Motor neuron (in vitro differentiated cells): Measurements from ENCODE around the gene SLC34A1. TPM values are rescaled to one million over a fixed set of nuclear protein-coding genes. Genes with fewer than 3 reads are reported as not detected.
"Not testable (repeated sequence)": the region's sequence is repeated elsewhere in the genome, so short reads cannot be mapped to it uniquely, and the experiment has no call there.

Experiments
- ATAC-seq, 8 experiments: fragments of 200-7000 bp; cut with Tn5 transposase; replicated peaks in 6 of 8; 2 replicates each; pipeline ENCODE4 v1.8.0; 2021; ENCODE audit warnings: mild to moderate bottlenecking in 8 of 8, moderate library complexity in 8 of 8
- H3K27ac ChIP-seq, 2 donors: fragments of 250-450 bp; sonication (Bioruptor Pico); 2 replicates each; pipeline ENCODE4 v1.9.0; 2021; ENCODE audit warnings: antibody characterized with exemption in 2 of 2, mild to moderate bottlenecking in 2 of 2, moderate library complexity in 1 of 2
- H3K4me1 ChIP-seq, 2 donors: fragments of 250-450 bp; sonication (Bioruptor Pico); replicated peaks in 1 of 2; 2 replicates each; pipeline ENCODE4 v1.6.1; 2021; ENCODE audit warnings: antibody characterized with exemption in 2 of 2, mild to moderate bottlenecking in 2 of 2, moderate library complexity in 1 of 2
- H3K4me3 ChIP-seq, 5 donors: fragments of 250-450 bp; sonication (Bioruptor Pico); 2 replicates each; pipeline ENCODE4 v1.9.0; 2021; ENCODE audit warnings: antibody characterized with exemption in 5 of 5, mild to moderate bottlenecking in 5 of 5, moderate library complexity in 4 of 5
- WGBS, 10 experiments: fragments of 450-650 bp; shearing (Covaris generic); methylation state at CpG; one replicate each; pipeline ENCODE4 v1.0.0; 2022; 5-methylcytosine and 5-hydroxymethylcytosine counted together
- in situ Hi-C, 9 experiments: fragments of 400-800 bp; cut with MboI; loops; one replicate each; pipeline ENCODE4 v1.15.0; 2021; ENCODE audit warnings: low sequenced_read_pairs in 9 of 9, low pct_unique_long_range_greater_than_20kb in 2 of 9; ENCODE audit not compliant: unreplicated experiment in 9 of 9
- total RNA-seq, 8 experiments: library from RNA; unstranded; fragments of 300-600 nt; gene quantifications; 2 replicates each; pipeline versions ENCODE4 v1.2.3 to v1.2.4, GENCODE V29; 2022

Gene SLC34A1, protein sequence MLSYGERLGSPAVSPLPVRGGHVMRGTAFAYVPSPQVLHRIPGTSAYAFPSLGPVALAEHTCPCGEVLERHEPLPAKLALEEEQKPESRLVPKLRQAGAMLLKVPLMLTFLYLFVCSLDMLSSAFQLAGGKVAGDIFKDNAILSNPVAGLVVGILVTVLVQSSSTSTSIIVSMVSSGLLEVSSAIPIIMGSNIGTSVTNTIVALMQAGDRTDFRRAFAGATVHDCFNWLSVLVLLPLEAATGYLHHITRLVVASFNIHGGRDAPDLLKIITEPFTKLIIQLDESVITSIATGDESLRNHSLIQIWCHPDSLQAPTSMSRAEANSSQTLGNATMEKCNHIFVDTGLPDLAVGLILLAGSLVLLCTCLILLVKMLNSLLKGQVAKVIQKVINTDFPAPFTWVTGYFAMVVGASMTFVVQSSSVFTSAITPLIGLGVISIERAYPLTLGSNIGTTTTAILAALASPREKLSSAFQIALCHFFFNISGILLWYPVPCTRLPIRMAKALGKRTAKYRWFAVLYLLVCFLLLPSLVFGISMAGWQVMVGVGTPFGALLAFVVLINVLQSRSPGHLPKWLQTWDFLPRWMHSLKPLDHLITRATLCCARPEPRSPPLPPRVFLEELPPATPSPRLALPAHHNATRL
- under 1 TPM in 6 of 8 experiments, not detected in 2; 0.05 to 0.94 (median 0.42) TPM for total RNA-seq

DNA sequence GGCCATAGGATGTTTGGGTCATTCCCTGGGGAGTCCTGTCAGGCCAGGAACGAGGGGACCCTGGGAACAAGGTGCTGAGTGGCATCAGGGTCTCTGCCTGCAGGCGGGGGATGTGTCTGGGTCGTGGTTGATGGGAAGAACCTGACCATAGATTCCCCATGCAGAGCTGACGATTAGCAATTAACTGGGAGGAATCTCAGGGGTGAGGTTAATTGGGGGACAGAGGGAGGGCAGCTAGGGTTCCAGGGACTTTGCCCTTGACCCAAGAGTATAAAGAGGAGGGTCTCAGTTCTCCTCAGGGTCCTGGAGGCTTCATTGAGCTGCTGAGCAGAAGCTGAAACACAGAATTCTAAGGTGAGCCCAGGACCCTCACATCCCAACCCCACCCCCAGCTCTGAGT, at the start of gene SLC34A1:
TSS of gene SLC34A1 (plus strand) at position 301 of the 400 bp plus-strand sequence. CDS start 1,308 bp downstream, outside the sequence.
- WGBS, 10 experiments = 0 to 71% (median 23%) methylated on average over 1 to 3 of the region's 4 CpGs; no CpG with 5 or more reads in 5 of the 10 experiments
- Histone ChIP-seq H3K4me1 (no peaks in the 10 kb centered on the region), H3K4me3 (no peak within 1 kb of the TSS), H3K27ac (no peak within 1 kb of the TSS)
- in situ Hi-C loops = loop anchor here in 2 of 9 experiments (25.0 kb wide), 2 partner anchors 103 to 128 kb away; partner anchors contain the start of genes DDX41 (in 1 of the 2), DOK3 (in 1 of the 2) and PDLIM7 (in 1 of the 2)
- no peak for ATAC-seq

DNA sequence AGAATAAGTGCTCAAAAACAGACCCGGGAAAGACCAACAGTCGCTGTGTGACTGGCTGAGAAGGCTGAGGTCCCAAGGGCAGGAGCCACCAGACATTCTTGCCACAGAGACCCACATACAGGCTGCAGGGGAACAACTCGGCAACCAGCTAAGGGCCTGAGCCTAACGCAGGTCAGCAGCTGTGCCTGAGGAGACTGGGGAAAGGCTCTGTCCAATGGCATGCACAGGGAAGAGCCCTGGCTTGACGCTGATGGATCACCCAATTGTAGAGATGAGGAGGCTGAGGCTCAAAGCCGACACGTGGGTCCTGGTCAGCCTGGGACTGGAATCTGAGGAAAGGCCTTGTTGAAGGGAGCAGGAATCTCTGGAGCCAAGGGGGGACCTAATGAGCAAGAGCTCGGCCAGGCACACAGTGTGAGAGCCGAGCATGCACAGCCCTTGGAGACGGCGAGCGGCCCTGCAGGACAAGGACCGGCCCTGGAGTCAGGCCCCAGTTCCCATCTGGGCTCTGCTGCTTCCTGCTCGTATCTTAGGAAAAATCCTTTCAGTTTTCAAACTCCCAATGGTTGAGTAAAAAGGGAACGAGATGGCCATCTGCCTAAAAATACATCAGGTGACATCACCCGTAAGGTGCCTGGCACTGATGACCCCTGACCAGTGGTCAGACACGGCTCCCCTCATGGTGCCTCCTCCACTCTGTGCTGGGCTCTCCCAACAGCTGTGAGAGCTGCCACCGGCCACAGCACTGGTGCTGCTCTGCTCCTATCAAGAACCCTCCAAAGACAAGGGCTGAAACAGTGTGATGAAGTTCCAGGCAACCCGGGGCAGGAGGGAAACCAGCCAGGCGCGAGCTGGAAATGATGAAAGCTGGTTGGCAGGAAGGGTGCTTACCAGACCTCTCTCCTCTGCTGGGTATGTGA, 49.2 kb upstream of the SLC34A1 start:
- peak in 5 of 8 experiments; percentile 18 to 65 (median 59) for ATAC-seq
- Histone ChIP-seq H3K27ac (peak overlapping the region; percentile 29 to 74), H3K4me3 (no peak overlapping the region), H3K4me1 (no peaks in the 10 kb centered on the region)
- WGBS, 10 experiments = 20 to 89% (median 72%) methylated on average over 1 to 6 of the region's 21 CpGs; no CpG with 5 or more reads in 4 of the 10 experiments
- in situ Hi-C loops = no loop called here

DNA sequence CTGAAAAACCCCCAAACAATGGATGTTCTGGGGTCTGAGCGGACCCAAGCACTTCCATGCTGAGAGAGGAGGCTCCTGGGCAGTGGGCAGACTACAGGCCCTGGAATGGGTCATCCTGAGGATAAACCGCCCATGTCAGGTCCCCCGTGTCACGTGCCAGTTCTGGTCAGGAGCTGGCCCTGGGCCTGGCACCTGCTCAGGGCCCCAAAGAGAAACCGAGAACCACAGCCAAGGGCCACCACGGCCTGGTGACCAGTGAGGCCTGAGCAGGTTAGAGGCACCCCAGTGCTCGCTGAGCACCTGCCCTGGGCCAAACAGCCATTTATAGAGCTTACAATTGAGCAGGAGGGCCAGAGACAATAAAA, 48.6 kb upstream of the SLC34A1 start:
- 83 to 100% (median 100%) methylated on average over 1 to 2 of the region's 7 CpGs; no CpG with 5 or more reads in 7 of the 10 experiments for WGBS, 10 experiments
- no peak overlapping the region for H3K27ac ChIP-seq
- no peaks in the 10 kb centered on the region for H3K4me1 ChIP-seq
- no peak for ATAC-seq
- in situ Hi-C loops = no loop called here
- no peak overlapping the region for H3K4me3 ChIP-seq

DNA sequence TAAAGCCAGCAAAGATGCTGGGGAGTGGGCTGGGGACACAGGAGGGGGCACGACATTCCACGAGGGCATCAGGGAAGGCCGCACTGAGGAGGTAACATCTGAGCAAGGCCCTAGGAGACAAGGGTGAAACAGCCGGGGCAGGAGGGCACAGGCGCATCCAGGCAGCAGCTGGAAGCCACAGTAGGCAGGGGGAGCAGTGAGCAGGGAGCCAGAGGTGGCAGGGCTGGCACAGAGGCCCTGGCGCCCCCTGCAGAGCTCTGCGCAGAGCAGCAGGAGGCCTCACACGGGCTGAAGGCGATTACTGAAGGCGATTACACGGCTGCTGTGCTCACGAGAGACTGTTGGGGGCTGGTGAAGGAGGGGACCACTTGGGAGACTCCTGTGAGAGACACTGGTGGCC, 48.1 kb upstream of the SLC34A1 start:
- in situ Hi-C loops = no loop called here
- Histone ChIP-seq H3K4me3 (no peak overlapping the region), H3K27ac (no peak overlapping the region), H3K4me1 (no peaks in the 10 kb centered on the region)
- peak in 2 of 8 experiments; percentile 13 to 82 for ATAC-seq
- 60 to 72% (median 71%) methylated on average over 2 to 3 of the region's 12 CpGs; no CpG with 5 or more reads in 7 of the 10 experiments for WGBS, 10 experiments

DNA sequence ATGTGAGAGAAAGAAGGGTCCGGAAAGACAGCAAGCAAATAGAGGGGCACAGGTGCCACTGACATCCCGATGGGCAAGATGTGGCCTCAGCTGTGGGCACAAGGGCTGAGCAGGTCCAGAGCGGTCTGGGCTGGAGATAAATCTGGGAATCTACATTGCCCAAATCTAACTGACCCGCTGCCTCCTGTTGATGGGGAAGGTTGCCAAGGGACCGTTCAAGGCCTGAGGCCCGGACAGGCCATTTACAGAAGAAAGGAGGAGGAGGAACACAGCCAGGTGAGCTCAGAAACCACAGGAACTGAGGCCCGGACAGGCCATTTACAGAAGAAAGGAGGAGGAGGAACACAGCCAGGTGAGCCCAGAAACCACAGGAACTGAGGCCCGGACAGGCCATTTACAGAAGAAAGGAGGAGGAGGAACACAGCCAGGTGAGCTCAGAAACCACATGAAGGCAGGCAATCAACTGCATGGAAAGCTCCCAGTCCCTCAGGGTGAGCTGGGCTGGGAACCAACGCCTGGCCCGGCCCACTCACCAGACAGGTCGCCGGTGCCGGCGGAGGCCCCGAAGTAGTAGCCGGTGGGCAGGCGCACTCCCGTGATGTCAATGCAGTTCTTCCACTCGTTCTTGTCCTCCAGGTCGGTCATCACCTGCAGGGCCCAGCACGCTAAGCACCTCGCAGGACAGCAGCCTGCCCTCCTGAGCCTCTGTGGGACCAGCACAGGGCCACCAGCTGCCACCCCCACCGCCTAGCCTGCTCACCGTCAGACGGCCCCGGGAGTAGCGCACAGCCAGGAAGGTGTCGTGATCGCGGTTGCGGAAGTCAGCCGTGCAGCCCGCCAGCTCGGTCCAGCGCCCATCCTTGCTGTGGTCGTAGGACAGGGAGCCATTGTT, 47.4 kb upstream of the SLC34A1 start:
- Histone ChIP-seq H3K27ac (no peak overlapping the region), H3K4me3 (no peak overlapping the region), H3K4me1 (no peaks in the 10 kb centered on the region)
- WGBS, 10 experiments = 83 to 100% (median 97%) methylated on average over 1 to 7 of the region's 36 CpGs; no CpG with 5 or more reads in 3 of the 10 experiments
- in situ Hi-C loops = no loop called here
- no peak for ATAC-seq

DNA sequence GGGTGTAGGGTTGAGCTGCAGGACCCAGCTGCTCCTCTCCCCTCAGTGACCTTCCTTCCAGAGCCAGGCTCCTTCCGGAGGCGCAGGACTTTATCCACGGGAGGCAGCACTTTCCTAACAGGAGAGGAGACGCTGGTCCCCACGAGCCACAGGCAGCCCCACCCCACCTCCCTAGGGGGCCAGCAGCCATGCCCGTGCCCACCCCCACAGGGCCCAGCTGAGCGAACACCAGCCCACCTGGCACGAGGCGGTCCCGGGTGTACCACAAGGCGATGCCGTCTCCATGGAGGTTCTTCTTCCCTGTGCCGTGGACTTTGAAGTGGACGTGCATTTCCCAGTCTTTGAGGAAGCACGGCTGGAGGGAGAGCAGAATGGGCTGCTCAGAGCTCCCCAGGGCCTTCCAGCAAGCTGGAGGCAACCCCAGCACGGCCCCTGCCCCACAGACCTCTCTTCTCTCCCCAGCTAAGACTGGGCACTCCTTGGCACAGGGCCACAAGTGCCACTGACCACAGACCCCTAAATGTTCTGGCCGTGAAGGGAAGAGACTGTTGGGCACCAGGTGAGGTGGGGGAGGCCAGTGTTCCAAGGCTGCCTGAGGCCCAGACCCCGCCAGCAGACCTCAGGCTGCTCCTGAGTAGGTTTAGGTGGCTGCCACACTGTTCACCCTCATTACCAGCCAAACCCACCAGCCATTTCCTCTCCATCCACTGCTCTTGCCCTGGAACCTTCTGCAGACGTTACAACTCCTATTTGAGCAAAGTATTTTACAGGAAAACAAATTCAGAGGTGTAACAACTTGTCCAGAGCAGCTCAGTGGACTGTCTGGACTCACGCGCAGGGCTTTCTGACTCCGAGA, 45.8 kb upstream of the SLC34A1 start:
- H3K4me1 ChIP-seq = no peaks in the 10 kb centered on the region
- H3K27ac ChIP-seq = no peak overlapping the region
- no peak overlapping the region for H3K4me3 ChIP-seq
- no peak for ATAC-seq
- in situ Hi-C loops = no loop called here
- WGBS, 10 experiments = 20 to 100% (median 98%) methylated on average over 1 to 5 of the region's 22 CpGs; no CpG with 5 or more reads in 4 of the 10 experiments

DNA sequence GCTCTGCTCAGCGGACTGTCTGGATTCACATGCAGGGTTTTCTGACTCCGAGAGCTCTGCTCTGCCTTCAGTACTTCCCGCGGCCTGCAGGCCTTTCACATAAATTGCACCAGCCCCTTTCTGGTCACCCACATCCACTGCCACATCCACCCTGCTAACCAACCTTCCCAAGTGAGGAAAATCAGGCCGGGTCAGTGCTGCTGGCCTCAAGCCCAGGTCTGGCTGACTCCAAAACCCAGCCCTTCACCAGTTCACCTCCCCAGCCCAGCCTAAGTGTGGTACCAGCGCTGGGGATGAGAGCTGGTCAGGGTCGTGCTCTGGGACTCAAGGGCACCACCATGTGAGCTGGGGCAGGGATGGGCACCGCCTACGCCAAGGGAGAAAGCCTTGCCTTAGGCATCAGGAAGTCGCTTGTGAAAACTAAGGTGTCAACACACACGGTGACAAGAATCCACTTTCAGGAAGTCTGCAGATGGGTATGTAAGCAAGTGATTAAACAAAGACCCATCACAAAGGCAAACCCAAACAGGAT, 45.1 kb upstream of the SLC34A1 start:
- no peak overlapping the region for H3K4me3 ChIP-seq
- no peak overlapping the region for H3K27ac ChIP-seq
- WGBS, 10 experiments = 80 to 100% (median 86%) methylated on average over 1 to 6 of the region's 11 CpGs; no CpG with 5 or more reads in 4 of the 10 experiments
- H3K4me1 ChIP-seq = no peaks in the 10 kb centered on the region
- in situ Hi-C loops = no loop called here
- ATAC-seq = no peak

DNA sequence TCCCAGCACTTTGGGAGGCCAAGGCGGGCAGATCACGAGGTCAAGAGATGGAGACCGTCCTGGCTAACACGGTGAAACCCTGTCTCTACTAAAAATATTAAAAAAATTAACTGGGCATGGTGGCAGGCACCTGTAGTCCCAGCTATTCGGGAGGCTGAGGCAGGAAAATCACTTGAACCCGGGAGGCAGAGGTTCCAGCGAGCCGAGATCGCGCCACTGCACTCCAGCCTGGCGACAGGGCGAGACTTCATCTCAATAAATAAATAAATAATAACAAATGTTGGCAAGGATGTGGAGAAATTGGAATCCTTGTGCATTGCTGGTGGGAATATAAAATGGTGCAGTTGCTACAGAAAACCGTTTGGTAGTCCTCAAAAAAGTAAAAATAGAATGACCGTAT, 41.2 kb upstream of the SLC34A1 start:
- H3K4me1 ChIP-seq, H3K4me3 ChIP-seq, H3K27ac ChIP-seq, ATAC-seq, in situ Hi-C loops: not testable (repeated sequence)
- 80 to 100% (median 94%) methylated on average over 1 to 11 of the region's 14 CpGs; no CpG with 5 or more reads in 2 of the 10 experiments for WGBS, 10 experiments

DNA sequence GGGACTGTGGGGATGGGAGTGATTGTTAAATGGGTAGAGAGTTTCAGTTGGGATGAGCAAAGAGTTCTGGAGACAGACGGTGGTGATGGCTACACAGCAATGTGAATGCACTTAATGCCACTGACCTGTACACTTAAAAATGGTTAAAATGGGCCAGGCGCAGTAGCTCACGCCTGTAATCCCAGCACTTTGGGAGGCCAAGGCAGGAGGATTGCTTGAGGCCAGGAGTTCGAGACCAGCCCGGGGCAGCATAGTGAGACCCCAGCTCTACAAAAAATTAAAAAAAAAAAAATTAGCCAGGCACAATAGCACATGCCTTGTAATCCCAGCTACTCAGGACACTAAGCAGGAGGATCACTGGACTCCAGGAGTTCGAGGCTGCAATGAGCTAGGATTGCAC, 40.5 kb upstream of the SLC34A1 start:
- no peak overlapping the region for H3K27ac ChIP-seq
- no peaks in the 10 kb centered on the region for H3K4me1 ChIP-seq
- no peak overlapping the region for H3K4me3 ChIP-seq
- ATAC-seq = no peak
- in situ Hi-C loops = no loop called here
- WGBS, 10 experiments = 33 to 100% (median 100%) methylated on average over 1 to 5 of the region's 6 CpGs

DNA sequence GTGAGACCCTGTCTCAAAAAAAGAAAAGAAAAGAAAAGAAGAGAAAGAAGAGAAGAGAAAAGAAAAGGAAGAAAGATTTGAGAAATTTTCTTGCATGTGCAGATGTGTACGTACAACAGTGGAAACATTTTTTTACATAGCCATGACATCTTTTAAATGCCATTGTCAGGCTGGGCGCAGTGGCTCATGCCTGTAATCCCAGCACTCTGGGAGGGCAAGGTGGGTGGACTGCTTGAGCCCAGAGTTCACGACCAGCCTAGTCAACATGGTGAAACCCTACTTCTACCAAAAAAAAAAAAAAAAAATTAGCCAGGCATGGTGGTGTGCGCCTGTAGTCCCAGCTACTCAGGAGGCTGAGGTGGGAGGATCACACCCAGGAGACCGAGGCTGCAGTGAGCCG, 39.3 kb upstream of the SLC34A1 start:
- no peak for ATAC-seq
- Histone ChIP-seq H3K4me3 (no peak overlapping the region), H3K27ac (no peak overlapping the region), H3K4me1 (peaks cover 0 to 1% of the 10 kb centered on the region in 2 donors)
- 93 to 100% (median 97%) methylated on average over 1 to 6 of the region's 6 CpGs for WGBS, 10 experiments
- in situ Hi-C loops = no loop called here

DNA sequence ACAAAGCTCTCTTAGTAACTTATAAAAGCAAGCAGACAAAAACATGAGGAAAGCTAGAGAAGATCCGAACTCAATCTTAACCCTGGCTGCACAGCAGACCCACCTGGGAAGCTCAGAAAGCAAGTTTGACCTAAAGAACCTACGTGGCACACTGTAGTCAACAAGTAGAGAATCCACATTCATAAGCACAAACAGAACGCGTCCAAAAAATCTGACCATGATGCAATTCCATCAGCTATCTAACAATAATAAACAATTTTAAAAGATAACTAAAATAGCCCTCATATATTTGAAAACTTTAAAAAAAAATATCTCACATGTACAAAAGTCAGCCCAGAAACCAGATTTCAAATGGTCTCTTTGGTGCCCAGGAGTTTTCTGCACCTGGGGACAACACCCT, 37.4 kb upstream of the SLC34A1 start:
- H3K4me1 ChIP-seq = peaks cover 9 to 10% of the 10 kb centered on the region in 2 donors
- H3K4me3 ChIP-seq = no peak overlapping the region
- 43 to 100% (median 80%) methylated on average over 1 to 4 of the region's 4 CpGs; no CpG with 5 or more reads in 1 of the 10 experiments for WGBS, 10 experiments
- in situ Hi-C loops = no loop called here
- no peak for ATAC-seq
- H3K27ac ChIP-seq = no peak overlapping the region
